A673 (cell line): ENCODE results near the gene NBEAL1.
A peak's percentile ranks its signal among the peaks of the same experiment; 100 is the strongest.

Experiments
- CTCF ChIP-seq: fragments of 300-800, 200-600 bp; sonication (generic); conservative IDR thresholded peaks from 2 replicates; pipeline ENCODE4 v1.5.1; 2017; ENCODE audit warnings: low read depth, mild to moderate bottlenecking, antibody characterized with exemption, low read length, moderate library complexity, mixed read lengths
- EZH2 ChIP-seq: fragments of 200-600 bp; sonication (generic); IDR thresholded peaks from 2 replicates; pipeline ENCODE4 v1.6.1; 2017; ENCODE audit warnings: borderline replicate concordance, low read depth, mild to moderate bottlenecking, mixed read lengths, antibody characterized with exemption, low read length; ENCODE audit not compliant: poor library complexity, severe bottlenecking

- TF ChIP-seq CTCF (peak; percentile 42; the same call in 1 of the 2 replicates), EZH2 (no peak)
Measured at GRCh38 chr2:203122317-203122986, 107.8 kb downstream of the NBEAL1 start.
